Stimulated activated CD4-positive, alpha-beta T cell treated with anti-CD3 and anti-CD28 coated beads, Interleukin-2, amount 100 ng/mL, for 24 hours (primary cell): Measurements from ENCODE around the gene PNMT.
A peak's percentile ranks its signal among the peaks of the same experiment; 100 is the strongest.

Experiments
- DNase-seq, 2 donors: peaks; one replicate each; pipeline ENCODE4 v3.0.0-alpha.2; 2020

The PNMT gene

DNA sequence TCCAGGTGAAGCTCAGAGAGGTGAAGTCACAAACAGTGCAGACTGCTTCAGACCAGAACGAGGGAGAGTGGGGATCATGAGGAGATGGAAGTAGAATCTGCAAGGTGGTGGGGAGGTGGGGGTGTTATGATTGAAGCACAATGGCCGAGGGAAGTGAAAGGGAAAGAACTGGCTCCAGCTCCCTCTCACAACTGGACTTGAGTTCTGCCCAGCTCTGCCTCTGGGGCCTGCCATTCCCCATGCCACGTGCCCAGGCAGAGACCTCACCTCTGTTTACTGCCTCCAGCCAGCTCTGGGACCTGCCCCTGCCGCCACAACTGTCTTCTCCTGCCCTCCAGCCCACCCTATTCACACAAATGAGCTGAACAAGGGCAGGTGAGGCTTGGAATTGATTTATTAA is 2.5 kb downstream of the PNMT start:
- no peak for DNase-seq

DNA sequence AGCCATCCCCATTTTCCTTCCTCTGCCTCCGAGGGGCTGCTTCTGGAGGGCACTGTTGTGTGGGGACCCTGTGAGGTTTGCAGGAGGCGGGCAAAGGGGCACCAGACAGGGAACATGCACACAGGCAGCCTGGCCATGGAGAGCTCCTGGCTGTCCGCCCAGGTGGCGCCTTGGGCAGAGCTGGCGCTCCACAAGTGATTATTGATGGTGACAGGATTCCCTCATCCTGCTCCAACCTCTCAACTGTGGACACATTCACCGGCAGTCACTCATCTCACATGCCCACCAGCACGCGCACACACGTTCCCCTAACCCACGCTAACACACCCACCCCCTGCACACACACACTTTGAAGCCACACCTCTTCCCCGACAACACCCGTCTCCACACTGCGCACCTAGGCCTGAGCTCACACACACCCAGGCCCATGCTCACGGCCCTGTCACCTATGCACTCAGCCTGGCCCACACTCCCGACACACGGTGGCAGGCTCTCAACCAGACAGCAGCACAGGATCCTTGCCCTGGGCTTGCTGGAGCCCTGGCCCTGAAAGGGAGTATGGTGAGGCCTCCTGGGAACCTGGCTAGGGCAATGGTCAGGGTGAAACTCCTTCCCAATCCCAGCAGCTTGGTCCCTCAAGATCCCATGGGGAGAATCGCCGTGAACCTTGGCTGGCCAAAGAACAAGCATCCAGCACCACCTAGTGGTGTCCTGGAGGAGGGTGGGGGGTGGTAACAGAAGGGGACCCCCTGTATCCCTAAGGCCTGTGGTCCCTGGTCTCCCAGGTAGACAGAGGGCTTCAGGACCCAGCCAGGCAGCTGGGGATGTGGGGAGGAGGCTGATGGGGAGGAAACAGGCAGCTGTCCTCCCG is 3.6 kb downstream of the PNMT start:
- no peak for DNase-seq

DNA sequence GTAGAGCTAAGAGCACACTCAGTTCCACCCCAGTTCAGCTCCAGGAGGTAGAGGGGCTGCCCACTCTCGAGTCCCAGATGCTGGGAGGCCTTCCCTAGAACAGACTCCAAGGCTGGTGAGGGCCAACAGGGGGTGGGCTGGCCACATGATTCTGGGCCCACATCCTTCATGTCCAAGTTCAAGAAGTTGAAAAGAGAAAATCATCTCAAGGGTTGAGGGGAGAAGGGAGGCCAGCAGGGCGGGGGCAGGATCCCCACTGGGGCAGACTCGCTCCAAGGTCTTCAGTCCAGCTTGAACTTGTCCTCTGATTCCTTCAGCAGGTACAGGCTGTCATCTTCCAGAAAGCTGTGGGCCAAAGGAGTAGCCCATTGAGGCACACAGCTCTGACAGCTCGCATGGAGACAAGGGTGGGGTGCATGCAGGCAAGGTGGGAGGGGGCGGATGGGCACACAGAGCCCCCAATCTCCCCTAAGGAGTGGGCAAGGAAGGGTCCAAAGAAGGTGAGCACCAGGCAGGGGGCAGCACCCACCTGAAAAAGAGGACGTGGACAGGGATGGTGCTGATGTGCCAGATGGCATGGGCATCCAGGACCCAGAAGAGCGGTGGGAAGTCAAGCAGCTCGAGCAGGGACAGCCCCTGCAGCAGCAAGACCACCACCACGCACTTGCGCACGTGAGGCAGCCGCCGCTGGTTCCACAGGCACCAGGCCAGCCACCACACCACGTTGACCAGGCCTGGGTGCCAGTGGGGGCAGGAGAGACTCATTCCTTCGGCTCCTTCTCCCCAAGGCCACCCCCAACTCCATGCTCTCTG is 4.5 kb downstream of the PNMT start:
- no peak for DNase-seq

DNA sequence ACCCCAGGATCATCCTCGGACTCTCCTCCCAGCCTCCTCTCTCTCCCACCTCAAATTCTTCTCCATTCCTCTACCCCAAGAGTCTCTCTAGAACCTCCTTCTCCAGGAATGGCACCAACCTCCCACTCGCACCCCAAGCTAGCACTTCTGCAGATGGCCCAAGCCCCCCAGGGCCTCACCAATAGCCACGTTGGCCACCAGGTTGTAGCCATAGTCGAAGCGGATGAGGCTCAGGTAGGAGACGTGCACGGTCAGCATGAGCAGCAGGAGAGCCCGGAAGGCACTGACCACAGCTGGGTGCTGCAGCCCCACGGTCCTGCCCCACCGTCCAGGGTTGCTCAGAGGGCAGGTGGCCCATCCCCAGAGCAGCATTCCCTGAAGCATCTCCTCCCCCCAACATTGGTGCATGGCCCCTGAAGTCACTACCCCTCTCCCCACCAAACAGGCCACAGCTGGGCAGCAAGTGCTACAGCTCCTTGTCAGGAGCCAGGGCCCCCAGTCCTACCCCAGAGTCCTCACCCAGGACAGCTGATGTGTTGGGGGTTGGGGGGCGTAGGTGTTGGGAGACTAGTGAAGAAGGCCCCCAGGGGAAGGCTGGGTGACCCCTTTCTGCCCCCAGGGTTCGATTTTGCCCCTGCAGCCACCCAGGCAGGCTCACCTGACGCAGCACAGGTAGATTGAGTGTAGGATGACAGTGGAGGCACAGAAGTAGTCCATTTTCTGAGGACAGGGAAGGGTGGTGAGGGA is 5.3 kb downstream of the PNMT start:
- DNase-seq: no peak

DNA sequence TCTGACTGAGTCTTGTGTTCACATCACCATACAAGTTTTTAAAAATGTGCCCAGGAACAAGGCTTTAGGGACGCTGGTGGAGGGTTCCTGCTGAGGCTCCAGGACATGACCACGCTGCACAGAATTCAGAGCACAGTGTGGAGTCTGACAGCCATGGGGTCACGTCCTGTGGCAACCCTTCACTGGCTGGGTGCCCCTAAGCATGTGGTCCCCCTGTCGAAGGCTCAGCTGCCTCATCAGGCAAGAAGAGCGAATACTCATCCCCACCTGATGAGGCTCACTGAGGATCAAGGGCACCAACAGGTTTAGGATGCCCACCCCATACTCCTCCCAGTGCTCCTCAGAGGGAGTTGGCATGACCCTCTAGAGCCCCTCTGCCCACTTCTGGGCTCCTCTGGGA is 5.9 kb downstream of the PNMT start:
- no peak for DNase-seq

DNA sequence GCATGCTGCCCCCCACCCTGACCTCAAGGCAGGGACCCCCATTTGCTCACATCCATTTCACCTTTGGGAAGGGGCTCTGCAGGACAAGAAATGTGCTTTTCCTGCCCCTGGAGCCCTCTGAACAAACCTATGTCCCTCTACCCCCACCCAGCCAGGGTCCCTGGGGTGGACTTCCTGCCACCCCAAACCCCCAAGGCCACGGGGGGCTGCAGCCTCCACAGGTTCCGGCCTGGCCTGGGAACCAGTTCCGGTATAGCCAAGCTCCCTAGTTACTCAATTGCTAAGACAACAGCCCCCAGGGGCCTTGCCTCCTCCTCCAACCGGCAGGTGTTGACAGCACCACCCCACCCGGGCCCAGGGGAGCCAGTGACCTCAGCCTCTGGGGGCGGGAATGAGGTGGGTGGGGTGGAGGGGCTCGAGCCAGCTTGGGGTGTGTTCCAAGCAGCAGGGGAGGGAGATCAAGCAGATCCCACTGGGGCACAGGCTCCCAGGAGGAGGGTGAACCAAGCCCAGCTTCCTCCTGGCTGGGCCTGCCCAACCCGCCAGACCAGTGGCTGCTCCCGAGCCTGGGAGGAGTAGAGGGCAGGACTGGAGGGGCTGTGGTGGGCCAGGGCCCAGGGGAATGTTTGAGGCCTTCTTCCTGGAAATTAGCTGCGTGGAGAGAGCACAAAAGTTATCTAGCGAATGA is 6.6 kb downstream of the PNMT start:
- no peak for DNase-seq

DNA sequence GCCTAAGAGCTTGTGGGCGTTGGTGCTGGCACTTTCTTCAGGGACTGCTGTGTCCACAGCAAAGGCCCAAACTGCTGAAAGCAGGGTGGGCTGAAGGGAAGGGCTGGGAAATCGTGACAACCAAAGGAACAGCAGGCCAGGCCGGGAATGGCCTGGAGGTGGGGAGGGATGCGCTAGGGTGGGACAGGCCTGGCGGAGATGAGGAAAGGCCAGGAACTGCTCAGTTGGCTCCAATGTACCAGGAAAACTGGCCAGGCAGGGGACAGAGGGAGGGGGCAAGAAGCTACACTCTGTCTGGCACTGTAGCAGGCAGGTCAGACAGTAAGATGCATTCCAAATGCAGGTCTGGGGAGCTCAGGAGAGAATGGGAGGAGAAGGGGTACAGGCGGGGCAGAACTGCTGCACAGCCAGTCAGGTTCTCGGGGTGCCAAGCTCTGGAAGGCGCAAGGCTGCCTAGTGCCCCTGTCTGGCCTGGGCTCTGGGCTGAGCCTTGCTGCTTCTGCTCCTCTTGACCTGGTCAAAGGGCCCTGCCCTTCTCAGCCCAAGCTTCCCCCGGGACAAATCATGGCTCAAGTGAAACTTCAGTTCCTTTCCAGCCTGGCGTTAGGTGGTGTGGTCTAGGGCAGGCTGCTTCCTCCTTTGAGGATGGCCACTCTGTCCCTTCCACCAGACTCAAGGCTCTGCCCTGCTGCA is 7.3 kb downstream of the PNMT start:
- no peak for DNase-seq

DNA sequence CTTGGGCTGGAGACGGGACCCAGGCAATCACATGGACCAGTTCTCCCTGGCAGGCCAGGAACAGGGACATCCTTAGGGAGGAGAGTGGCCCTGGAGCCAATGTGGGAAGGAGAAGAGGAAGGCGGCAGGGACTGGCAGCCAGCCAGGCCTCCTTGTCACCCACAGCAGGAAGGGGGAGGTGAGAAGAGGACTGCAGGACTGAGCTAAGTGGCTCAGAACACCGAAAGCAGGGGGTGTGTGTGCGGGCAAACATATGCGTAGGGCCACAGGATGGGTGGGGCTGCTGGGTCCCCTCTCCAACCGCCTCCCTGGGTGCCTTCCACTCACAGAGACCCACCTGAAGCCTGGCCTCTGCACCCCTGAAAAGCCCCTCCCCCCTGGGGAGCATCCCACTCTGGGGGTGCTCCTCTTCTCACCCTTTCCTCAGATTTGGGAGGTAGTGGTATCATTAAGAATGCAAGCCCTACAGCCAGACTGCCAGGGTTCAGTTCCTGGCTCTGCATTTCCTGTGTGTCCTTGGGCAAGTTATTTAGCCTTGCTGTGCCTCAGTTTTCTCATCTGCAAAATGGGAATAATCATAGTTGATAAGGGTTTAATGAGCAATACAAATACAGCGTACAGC is 8.1 kb downstream of the PNMT start:
- DNase-seq: peak in 1 of 2 donors; percentile 33

DNA sequence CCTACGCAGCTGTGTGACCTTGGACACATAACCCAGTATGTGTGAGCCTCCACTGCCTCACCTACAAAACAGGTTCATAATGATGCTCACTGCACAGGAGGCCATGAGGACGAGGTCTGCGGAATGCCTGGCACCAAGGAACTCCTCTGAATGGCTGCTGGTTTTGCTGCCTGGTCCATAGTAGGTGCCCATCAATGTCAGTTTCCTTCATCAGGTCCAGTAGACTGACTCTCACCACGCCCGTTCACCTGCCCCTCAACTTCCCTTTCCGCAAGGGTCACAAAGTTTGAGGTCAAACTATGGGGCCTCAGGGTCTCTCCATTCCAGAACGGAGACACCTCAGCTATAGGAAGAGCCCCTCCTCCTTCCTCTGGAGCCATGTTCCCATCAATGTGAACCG is 8.8 kb downstream of the PNMT start:
- no peak for DNase-seq

DNA sequence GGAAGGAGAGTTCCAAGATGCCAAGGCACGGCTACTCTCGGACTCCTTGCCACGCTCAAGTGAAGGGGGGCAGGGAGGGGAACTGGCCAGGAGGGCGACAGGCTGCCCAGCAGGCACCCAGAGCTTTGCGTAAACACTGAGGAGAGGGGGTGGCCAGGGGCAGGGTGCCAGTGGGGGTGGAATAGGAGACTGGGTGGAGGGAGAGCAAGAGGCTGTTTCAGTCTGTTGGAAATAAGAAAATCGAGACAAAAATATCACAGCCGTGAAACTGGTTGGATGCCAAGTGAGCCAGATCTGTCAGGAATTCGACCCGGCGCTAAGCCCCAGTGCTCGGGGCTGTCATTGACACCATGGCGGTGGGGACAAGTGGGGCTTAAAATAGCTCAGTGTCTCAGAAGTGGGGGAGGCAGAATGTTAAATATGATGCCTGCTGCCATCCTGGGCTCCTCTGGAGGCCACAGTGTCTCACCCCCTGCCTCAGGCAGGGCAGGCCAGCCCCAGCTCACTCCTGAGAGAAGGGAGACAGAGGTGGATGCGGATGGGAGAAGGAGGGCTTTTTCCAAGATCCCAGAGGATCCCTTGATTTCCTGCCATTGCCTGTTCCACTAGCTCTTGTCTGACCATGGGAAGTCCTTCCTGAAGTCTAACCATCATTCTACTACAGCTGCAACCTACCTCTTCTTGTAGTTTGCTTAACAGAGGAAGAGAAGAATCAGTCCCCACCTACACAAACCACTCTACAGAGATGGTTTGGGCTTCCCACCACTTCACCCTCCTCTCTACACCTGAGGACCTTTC is 9.5 kb downstream of the PNMT start:
- no peak for DNase-seq

DNA sequence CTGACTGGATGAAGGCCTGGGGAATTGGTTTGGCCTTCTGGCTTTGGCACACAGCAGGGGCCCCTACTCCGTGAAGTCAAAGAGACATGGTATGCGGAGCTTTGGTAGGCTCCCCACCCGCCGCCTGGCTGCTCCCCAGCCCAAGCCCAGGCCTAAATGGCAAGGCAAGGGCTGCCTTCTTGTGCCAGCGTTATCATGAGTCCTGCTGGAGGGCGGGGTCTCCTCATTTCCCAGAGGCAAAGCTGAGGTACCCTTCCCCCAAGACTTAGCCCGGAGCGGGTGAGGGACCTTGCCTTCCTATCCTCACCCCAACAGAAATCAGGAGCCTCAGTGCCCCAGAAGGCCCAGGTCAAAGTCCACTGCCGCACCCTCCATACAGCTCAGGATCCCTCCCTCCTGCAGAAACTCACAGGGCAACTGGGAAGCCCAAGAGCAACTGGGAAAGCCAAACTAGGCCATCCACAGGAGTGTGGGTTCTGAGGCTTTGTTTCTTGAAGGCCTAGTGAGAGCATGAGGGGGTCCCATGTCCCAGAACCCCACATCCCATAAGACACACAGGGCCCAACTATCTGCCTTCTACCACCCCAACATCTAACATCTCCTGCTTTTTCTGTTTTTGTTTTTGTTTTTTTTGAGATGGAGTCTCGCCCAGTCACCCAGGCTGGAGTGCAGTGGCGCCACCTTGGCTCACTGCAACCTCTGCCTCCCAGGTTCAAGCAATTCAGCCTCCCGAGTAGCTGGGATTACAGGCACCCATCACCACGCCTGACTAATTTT is 10.3 kb downstream of the PNMT start:
- DNase-seq: no peak

DNA sequence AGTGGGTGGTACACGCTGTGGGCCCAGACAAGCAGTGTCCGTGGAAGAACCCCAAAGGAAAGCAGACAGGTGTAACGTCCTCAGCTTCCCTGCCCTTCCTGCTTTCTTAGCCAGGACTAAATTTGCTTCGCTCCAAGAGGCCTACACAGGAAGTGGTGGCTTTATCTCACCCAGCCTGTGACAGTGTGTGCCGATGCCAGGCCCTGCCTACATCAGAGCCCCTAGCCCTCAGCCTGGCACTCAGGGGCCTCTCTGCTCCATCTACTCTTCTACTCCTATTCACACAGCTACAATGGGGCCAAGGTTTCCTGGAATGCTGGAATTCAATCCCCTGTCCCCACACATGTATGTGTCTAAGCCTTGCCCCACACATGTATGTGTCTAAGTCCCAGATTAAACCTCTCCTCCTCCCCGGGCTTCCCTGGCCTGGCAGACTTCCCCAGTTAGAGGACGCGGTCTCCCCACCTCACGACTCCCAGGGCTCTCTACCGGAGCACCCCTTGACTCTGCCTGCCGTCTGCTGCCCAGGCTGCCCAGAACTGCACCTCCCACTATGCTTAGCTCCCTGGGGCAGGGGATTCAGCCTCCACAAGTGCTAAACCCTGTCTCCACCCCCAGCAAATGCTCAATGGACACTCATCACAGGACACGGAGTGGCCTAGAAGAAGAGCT is 11.4 kb downstream of the PNMT start:
- DNase-seq: peak in 1 of 2 donors; percentile 33

DNA sequence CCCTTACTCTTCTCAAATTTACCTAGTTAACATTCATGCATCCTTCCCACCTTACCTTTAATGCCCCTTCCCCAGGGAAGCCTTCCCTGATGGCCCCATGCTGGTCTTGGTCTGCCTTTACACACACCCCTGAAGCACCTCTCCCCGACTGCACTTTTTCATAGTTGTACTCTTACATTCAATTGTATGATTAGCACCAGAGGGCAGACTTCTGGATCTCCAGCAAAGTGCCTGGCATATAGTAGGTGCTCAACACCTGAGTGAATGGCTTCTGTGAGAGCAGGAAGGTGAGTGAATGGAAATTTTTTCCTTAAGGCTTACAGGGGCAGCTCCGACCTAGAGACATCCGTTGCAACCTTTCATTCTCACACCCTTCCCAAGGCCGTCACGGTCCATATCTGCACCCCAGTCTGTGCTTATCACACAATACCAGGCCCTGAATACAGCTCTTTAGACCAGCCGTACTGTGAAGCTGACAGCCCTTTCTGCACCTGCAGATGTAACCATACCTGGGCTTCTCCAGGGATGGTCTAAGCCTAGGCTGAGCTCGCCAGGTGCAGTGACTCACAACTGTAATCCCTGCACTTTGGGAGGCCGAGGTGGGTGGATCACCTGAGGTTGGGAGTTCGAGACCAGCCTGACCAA is 15.2 kb downstream of the PNMT start:
- no peak for DNase-seq

DNA sequence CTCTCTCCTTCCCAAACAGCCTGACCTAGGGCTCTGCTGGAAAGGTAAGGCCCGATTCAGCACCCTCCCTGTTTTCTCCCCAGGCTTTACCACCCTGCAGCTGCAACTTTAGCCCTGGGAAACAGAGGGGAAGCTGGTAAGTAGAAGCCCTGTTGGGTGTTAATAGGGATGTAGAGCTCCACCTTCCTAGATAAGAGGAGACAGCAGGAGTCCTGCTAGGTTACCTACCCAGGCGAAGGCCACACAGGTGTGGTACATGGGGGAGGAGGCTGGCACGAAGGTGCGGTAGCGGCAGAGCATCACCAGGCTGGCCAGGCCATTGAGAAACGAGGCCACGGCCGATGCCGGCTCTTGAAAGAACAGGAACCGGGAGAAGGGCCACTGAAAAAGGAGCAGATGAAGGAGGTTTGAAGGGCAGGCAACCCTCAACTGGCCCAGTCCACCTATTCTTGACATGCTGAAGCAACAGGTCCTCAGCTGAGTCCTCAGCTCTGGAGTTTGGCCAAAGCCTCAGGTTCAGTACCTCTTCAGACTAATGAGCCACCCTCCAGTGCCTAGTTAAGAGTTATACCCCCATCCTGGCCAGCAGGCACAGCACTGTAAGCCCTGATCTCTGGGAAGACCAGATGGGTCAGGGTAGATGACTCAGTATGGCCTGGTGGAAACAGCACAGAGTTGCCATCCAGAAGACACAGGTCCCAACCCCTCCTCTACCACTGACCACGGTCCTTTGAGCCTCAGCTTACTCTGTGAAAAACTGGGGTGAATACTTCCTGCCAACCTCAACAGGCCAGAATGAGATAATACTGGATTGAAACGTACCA is 16.3 kb downstream of the PNMT start:
- DNase-seq: no peak

DNA sequence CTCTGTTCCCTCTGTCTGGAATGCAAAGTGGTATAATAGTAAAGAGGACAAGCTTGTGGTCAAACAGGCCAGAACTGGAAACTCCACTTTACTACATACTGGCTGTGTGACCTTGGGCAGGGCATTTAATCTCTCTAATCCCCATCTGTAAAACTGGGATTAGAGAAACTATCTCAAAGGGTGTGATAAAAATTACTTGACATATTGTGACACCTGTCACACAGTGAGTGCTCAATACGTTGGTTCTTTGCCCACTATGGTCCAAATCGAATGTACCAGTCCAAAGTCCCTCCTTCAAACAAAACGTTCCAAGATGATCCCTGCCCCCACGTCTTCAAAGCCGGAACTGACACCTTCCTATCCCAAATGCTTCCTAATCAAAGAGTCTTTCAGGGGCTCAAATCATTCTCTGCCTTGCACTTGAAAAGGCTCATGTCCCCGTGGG is 18.9 kb downstream of the PNMT start:
- DNase-seq: no peak

DNA sequence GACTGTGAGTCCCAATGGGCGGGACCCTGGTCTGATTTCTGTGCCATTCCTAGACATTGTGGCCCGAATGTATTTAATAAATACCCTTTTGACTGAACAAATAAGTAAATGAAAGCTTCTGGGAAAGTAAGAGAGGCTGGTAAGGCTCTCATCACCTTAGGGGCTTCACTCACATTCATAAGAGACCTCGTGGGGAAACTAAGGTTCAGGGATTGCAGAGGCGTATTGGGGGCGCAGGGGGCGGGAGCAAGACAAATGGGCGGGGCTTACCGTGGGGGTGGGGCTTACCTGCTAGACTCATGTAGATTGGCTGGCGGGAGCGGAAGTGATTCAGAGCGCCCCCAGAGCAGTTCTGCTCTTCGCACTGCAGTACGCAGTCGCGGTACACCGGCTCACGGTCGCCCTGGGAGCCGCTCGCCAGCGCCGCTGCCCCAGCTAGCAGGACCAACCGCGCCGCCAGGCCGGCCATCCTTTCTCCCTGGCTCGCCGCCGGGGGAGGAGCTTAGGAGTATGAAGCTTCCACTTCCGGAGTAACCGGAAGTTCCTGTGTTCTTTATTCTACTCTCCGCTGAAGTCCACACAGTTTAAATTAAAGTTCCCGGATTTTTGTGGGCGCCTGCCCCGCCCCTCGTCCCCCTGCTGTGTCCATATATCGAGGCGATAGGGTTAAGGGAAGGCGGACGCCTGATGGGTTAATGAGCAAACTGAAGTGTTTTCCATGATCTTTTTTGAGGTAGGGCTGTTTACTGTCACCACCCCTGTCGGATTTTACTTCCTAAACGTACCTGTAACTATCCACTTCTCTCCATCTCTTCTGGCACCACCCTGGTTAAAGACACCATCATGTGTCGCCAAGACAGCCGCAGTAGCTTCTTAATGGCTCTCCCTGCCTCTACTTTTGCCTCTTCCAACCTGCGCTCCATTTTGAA is 19.6 kb downstream of the PNMT start, which contains the start of gene PGAP3:
Gene PGAP3, minus strand, starts transcription at position 512 of the 929 bp plus-strand sequence. Its CDS starts 43 bp downstream, at position 469.
- peak; percentile 84 to 85 for DNase-seq

DNA sequence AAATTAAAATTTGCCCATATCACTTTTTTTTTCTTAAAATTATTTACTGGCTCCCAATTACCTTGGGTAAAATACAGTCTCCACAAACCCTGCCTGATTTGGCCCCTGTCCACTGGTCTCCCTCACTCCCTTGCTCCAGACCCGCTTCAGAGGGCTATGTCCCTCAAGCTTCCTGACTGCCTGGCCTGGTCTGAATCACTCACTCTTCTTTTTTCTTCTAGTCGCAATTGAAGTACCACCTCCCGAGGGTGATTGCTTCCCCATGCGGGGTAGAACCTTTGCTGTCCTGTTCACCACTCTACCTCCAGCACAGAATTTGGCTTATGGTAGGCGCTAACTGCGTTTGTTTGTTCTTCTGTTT is 20.2 kb downstream of the PNMT start:
- DNase-seq: no peak
